Measurements from ENCODE around the gene DLGAP1. TPM values are rescaled to one million over a fixed set of nuclear protein-coding genes. Genes with fewer than 3 reads are reported as not detected.

Gene DLGAP1
- total RNA-seq, 6 experiments from 2014 or later, result 0.19 to 1.3 (median 0.62) TPM

DNA sequence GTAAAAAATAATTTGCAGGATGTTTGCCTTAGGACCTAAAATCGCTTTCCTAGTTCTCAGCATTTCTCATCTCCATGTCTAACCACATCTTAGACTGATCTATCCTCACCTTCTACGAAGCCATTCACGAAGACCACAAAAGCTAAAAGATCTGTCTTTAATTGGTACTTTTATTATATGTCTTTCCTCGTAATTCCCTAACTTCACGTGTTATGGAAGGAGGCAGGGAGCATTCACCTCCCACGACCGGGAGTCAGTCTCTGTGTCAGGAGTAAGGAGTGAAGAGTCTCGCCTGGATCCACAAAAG is 1.6 kb downstream of the DLGAP1 start:
- H3K4me3 Mint-ChIP-seq, result no peak overlapping the region
- H3K27me3 Mint-ChIP-seq (ENCODE audit: insufficient read depth), result no peaks in the 10 kb centered on the region
- no peak overlapping the region for H3K27ac Mint-ChIP-seq
- H3K9me3 Mint-ChIP-seq, result peaks cover 25% of the 10 kb centered on the region
- peaks cover 4% of the 10 kb centered on the region; the same call in 1 of the 2 replicates for H3K36me3 Mint-ChIP-seq (ENCODE audit: low read depth)
- DNase-seq, result no peak
- H3K4me1 Mint-ChIP-seq (ENCODE audit: low read depth), result no peaks in the 10 kb centered on the region
- TF ChIP-seq, protein P1, sequence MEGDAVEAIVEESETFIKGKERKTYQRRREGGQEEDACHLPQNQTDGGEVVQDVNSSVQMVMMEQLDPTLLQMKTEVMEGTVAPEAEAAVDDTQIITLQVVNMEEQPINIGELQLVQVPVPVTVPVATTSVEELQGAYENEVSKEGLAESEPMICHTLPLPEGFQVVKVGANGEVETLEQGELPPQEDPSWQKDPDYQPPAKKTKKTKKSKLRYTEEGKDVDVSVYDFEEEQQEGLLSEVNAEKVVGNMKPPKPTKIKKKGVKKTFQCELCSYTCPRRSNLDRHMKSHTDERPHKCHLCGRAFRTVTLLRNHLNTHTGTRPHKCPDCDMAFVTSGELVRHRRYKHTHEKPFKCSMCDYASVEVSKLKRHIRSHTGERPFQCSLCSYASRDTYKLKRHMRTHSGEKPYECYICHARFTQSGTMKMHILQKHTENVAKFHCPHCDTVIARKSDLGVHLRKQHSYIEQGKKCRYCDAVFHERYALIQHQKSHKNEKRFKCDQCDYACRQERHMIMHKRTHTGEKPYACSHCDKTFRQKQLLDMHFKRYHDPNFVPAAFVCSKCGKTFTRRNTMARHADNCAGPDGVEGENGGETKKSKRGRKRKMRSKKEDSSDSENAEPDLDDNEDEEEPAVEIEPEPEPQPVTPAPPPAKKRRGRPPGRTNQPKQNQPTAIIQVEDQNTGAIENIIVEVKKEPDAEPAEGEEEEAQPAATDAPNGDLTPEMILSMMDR (IDR thresholded peaks at IDR 0.05), result no peak

GRCh38 chr18:4450065-4450658 is 4.9 kb downstream of the DLGAP1 start:
- no peaks in the 10 kb centered on the region; the same call in 1 of the 2 replicates for H3K27me3 Mint-ChIP-seq (ENCODE audit: insufficient read depth)
- H3K9me3 Mint-ChIP-seq, result peaks cover 5% of the 10 kb centered on the region
- H3K27ac Mint-ChIP-seq, result no peak overlapping the region
- H3K4me1 Mint-ChIP-seq (ENCODE audit: low read depth), result no peaks in the 10 kb centered on the region
- no peak for DNase-seq
- no peak overlapping the region for H3K4me3 Mint-ChIP-seq
- TF ChIP-seq, protein P1 (IDR thresholded peaks at IDR 0.05), result no peak
- H3K36me3 Mint-ChIP-seq (ENCODE audit: low read depth), result peaks cover 4% of the 10 kb centered on the region; the same call in 1 of the 2 replicates

DNA sequence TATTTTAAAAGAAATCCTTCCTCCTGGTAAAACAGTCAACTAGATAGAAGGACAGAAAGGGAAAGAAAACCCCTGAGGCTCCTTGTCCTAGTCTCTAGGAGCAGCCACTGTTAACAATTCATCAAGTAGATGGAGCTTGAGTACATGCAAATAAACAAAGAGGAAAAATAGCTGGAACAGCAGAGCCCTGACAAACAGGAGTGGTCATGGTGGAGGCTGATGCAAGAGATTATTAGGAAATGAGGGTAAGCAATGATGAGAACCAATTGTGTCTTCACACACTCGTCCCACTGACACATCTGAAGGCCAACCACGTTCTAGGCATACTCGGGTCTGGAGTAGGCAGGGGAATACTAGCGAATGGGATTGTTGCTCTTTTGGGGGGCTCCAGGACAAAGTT is 9.2 kb downstream of the DLGAP1 start:
- H3K27ac Mint-ChIP-seq, result no peak overlapping the region
- H3K9me3 Mint-ChIP-seq, result no peaks in the 10 kb centered on the region; the same call in none of the 2 replicates
- no peaks in the 10 kb centered on the region; the same call in 1 of the 2 replicates for H3K27me3 Mint-ChIP-seq (ENCODE audit: insufficient read depth)
- no peak overlapping the region for H3K4me3 Mint-ChIP-seq
- no peaks in the 10 kb centered on the region for H3K4me1 Mint-ChIP-seq (ENCODE audit: low read depth)
- TF ChIP-seq, protein P1 (IDR thresholded peaks at IDR 0.05), result no peak
- DNase-seq, result no peak
- H3K36me3 Mint-ChIP-seq (ENCODE audit: low read depth), result no peaks in the 10 kb centered on the region

GRCh38 chr18:4444306-4444705 is 10.8 kb downstream of the DLGAP1 start:
- Mint-ChIP-seq H3K36me3 (ENCODE audit: low read depth) (no peaks in the 10 kb centered on the region), H3K9me3 (peaks cover 4% of the 10 kb centered on the region), H3K4me3 (no peak overlapping the region), H3K27me3 (ENCODE audit: insufficient read depth) (no peaks in the 10 kb centered on the region; the same call in 1 of the 2 replicates), H3K27ac (no peak overlapping the region), H3K4me1 (ENCODE audit: low read depth) (no peaks in the 10 kb centered on the region)
- DNase-seq, result no peak
- TF ChIP-seq, protein P1 (IDR thresholded peaks at IDR 0.05), result no peak

GRCh38 chr18:4441098-4441497 is 14.0 kb downstream of the DLGAP1 start:
- TF ChIP-seq, protein P1 (IDR thresholded peaks at IDR 0.05), result no peak
- no peak overlapping the region for H3K27ac Mint-ChIP-seq
- no peaks in the 10 kb centered on the region for H3K4me1 Mint-ChIP-seq (ENCODE audit: low read depth)
- H3K4me3 Mint-ChIP-seq, result no peak overlapping the region
- no peaks in the 10 kb centered on the region; the same call in 1 of the 2 replicates for H3K27me3 Mint-ChIP-seq (ENCODE audit: insufficient read depth)
- no peak for DNase-seq
- H3K9me3 Mint-ChIP-seq, result peaks cover 20% of the 10 kb centered on the region
- H3K36me3 Mint-ChIP-seq (ENCODE audit: low read depth), result no peaks in the 10 kb centered on the region

Data from HFFc6 (cell line).